ENCODE results near the gene TAS1R1. TPM values are rescaled to one million over a fixed set of nuclear protein-coding genes. Genes with fewer than 3 reads are reported as not detected.

TAS1R1 gene
- total and polyA plus RNA-seq, 9 of the 15 experiments (the other 6 are each of a cell fraction or from before 2014, with no cell fraction given) = 0.06 TPM; not detected in 8

DNA sequence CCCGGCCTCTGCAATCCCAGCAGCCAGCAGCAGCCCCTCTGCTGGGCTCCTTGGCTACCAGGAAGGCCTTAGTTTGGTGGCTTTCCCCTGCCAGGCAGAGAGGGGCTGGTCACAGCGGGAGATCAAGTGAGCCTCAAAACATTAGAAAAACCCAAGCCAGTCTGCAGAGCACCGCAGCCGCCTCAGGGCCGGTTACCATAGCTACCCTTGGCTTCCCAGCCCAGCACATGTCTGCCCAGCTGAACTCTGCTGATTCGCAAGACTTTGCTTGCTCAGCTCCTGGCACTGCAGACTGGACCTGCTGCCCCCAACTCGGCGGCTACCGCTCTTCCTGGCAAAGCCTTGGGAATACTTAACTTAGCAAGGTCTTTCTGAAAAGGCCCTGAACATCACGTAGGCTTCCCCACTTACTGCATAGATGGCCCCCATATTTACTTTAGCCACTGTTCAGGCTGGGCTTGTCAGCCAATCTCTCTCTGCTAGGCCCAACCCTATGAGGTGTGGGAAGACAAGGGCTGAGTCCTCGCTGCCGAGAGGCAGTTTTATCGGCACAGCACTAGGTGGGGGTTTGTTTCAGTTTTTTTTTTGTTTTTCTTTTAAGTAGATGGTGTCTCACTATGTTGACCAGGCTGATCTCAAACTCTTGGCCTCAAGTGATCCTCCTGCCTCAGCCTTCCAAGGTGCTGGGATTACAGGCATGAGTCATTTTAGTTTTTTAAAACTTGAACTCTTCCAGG is 35.0 kb upstream of the TAS1R1 start (continued):
- TF ChIP-seq, protein P1, sequence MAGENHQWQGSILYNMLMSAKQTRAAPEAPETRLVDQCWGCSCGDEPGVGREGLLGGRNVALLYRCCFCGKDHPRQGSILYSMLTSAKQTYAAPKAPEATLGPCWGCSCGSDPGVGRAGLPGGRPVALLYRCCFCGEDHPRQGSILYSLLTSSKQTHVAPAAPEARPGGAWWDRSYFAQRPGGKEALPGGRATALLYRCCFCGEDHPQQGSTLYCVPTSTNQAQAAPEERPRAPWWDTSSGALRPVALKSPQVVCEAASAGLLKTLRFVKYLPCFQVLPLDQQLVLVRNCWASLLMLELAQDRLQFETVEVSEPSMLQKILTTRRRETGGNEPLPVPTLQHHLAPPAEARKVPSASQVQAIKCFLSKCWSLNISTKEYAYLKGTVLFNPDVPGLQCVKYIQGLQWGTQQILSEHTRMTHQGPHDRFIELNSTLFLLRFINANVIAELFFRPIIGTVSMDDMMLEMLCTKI (IDR thresholded peaks at IDR 0.05; ENCODE audit: partially characterized antibody) = no peak
- TF ChIP-seq KDM1A (IDR thresholded peaks at IDR 0.05) (no peak), ADNP (tag; IDR thresholded peaks at IDR 0.05) (no peak), PML (IDR thresholded peaks at IDR 0.05; ENCODE audit: low read length) (no peak), C11orf30 (IDR thresholded peaks at IDR 0.05; ENCODE audit: low read depth) (no peak), ZNF3 (CRISPR knock-in tag; IDR thresholded peaks at IDR 0.05) (no peak), ZNF77 (CRISPR knock-in tag; IDR thresholded peaks at IDR 0.05) (no peak), ZNF699 (CRISPR knock-in tag; IDR thresholded peaks at IDR 0.05; ENCODE audit: insufficient replicate concordance) (no peak), NR2F6 (CRISPR knock-in tag; IDR thresholded peaks at IDR 0.05) (no peak), ZNF24 (IDR thresholded peaks at IDR 0.05) (no peak), NUFIP1 (IDR thresholded peaks at IDR 0.05; ENCODE audit: partially characterized antibody) (no peak), NONO (IDR thresholded peaks at IDR 0.05; ENCODE audit: low read depth in 2 of 2, low read length in 1 of 2) (no peak)
- TF ChIP-seq, protein P2, sequence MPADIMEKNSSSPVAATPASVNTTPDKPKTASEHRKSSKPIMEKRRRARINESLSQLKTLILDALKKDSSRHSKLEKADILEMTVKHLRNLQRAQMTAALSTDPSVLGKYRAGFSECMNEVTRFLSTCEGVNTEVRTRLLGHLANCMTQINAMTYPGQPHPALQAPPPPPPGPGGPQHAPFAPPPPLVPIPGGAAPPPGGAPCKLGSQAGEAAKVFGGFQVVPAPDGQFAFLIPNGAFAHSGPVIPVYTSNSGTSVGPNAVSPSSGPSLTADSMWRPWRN (IDR thresholded peaks at IDR 0.05; ENCODE audit: low read depth) = no peak
- TF ChIP-seq, protein P3, sequence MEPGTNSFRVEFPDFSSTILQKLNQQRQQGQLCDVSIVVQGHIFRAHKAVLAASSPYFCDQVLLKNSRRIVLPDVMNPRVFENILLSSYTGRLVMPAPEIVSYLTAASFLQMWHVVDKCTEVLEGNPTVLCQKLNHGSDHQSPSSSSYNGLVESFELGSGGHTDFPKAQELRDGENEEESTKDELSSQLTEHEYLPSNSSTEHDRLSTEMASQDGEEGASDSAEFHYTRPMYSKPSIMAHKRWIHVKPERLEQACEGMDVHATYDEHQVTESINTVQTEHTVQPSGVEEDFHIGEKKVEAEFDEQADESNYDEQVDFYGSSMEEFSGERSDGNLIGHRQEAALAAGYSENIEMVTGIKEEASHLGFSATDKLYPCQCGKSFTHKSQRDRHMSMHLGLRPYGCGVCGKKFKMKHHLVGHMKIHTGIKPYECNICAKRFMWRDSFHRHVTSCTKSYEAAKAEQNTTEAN (CRISPR knock-in tag; IDR thresholded peaks at IDR 0.05) = no peak
- TF ChIP-seq, protein P4, sequence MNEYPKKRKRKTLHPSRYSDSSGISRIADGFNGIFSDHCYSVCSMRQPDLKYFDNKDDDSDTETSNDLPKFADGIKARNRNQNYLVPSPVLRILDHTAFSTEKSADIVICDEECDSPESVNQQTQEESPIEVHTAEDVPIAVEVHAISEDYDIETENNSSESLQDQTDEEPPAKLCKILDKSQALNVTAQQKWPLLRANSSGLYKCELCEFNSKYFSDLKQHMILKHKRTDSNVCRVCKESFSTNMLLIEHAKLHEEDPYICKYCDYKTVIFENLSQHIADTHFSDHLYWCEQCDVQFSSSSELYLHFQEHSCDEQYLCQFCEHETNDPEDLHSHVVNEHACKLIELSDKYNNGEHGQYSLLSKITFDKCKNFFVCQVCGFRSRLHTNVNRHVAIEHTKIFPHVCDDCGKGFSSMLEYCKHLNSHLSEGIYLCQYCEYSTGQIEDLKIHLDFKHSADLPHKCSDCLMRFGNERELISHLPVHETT (CRISPR knock-in tag; conservative IDR thresholded peaks at IDR 0.05 in 1 of 2, IDR thresholded peaks at IDR 0.05 in 1 of 2) = no peak
- TF ChIP-seq, protein P5, sequence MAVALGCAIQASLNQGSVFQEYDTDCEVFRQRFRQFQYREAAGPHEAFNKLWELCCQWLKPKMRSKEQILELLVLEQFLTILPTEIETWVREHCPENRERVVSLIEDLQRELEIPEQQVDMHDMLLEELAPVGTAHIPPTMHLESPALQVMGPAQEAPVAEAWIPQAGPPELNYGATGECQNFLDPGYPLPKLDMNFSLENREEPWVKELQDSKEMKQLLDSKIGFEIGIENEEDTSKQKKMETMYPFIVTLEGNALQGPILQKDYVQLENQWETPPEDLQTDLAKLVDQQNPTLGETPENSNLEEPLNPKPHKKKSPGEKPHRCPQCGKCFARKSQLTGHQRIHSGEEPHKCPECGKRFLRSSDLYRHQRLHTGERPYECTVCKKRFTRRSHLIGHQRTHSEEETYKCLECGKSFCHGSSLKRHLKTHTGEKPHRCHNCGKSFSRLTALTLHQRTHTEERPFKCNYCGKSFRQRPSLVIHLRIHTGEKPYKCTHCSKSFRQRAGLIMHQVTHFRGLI (CRISPR knock-in tag; IDR thresholded peaks at IDR 0.05) = no peak
- TF ChIP-seq, protein P6, sequence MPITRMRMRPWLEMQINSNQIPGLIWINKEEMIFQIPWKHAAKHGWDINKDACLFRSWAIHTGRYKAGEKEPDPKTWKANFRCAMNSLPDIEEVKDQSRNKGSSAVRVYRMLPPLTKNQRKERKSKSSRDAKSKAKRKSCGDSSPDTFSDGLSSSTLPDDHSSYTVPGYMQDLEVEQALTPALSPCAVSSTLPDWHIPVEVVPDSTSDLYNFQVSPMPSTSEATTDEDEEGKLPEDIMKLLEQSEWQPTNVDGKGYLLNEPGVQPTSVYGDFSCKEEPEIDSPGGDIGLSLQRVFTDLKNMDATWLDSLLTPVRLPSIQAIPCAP (CRISPR knock-in tag; IDR thresholded peaks at IDR 0.05; ENCODE audit: borderline replicate concordance) = no peak
